ENCODE results near the gene ETV6. TPM values are rescaled to one million over a fixed set of nuclear protein-coding genes. Genes with fewer than 3 reads are reported as not detected.

The ETV6 gene
- total and polyA plus RNA-seq, 3 donors from 2014 or later = 7.8 to 20.9 (median 16.3) TPM

DNA sequence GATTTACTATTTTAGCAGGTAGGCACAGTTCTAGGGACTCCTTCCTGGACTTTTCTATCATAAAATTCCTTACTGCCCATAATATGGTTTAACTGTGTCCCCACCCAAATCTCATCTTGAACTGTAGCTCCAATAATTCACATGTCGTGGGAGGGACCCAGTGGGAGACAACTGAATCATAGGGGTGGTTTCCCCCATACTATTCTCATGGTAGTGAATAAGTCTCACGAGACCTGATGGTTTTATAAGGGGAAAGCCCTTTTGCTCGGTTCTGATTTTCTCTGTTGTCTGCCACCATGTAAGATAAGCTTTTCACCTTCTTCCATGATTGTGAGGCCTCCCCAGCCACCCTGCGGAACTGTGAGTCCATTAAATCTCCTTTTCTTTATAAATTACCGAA is 10.0 kb upstream of the ETV6 start:
- intact Hi-C loops (cut with DNase I; ENCODE audit: low total_unique reads) = no loop called here
- Histone ChIP-seq H3K27me3 (no peaks in the 10 kb centered on the region), H3K27ac (no peak overlapping the region), H3K36me3 (ENCODE audit: low read depth, missing control alignments) (no peaks in the 10 kb centered on the region), H3K9me3 (no peaks in the 10 kb centered on the region), H3K4me1 (no peaks in the 10 kb centered on the region), H3K4me3 (no peak overlapping the region)
- DNase-seq = no peak
- TF ChIP-seq POLR2A (IDR thresholded peaks at IDR 0.05) (no peak), CTCF (IDR thresholded peaks at IDR 0.05) (no peak)
- WGBS, 2 donors = 93 to 95% methylated on average over 5 of the region's 5 CpGs

- Histone ChIP-seq H3K27ac (no peak overlapping the region), H3K4me3 (no peak overlapping the region), H3K27me3 (no peaks in the 10 kb centered on the region), H3K4me1 (no peaks in the 10 kb centered on the region), H3K9me3 (no peaks in the 10 kb centered on the region), H3K36me3 (ENCODE audit: low read depth, missing control alignments) (no peaks in the 10 kb centered on the region)
- 66 to 70% methylated on average over 2 of the region's 2 CpGs for WGBS, 2 donors
- DNase-seq = no peak
- TF ChIP-seq CTCF (IDR thresholded peaks at IDR 0.05) (no peak), POLR2A (IDR thresholded peaks at IDR 0.05) (no peak)
- intact Hi-C loops (cut with DNase I; ENCODE audit: low total_unique reads) = no loop called here
Observed at GRCh38 chr12:11641522-11641921, 8.0 kb upstream of the ETV6 start.

- Histone ChIP-seq H3K9me3 (no peaks in the 10 kb centered on the region), H3K36me3 (ENCODE audit: low read depth, missing control alignments) (no peaks in the 10 kb centered on the region), H3K27me3 (no peaks in the 10 kb centered on the region), H3K4me3 (no peak overlapping the region), H3K4me1 (no peaks in the 10 kb centered on the region), H3K27ac (no peak overlapping the region)
- no peak for DNase-seq
- WGBS, 2 donors = 62 to 76% methylated on average over 1 of the region's 1 CpG
- no peak for TF ChIP-seq CTCF (IDR thresholded peaks at IDR 0.05)
- no peak for TF ChIP-seq POLR2A (IDR thresholded peaks at IDR 0.05)
- intact Hi-C loops (cut with DNase I; ENCODE audit: low total_unique reads) = no loop called here
Observed at GRCh38 chr12:11642785-11643184, 6.7 kb upstream of the ETV6 start.

DNA sequence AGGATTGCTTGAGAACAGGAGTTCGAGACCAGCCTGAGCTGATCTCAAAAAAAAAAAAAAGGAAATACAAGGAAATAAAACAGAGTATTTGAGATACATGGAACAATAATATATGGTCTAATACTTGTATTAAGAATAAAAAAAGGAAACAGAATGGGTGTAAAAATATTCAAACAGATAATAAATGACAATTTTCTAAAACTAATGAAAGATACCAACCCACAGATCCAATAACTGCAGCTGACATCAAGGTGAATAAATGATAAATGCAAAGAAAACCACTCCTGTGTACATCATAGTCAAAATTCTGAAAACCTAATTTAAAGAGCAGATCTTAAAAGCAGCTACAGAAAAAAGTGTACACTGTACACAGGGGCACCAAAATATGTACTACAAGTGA is 4.1 kb upstream of the ETV6 start:
- no peaks in the 10 kb centered on the region for H3K27me3 ChIP-seq
- H3K4me1 ChIP-seq = no peaks in the 10 kb centered on the region
- TF ChIP-seq CTCF (IDR thresholded peaks at IDR 0.05) (no peak), POLR2A (IDR thresholded peaks at IDR 0.05) (no peak)
- no peaks in the 10 kb centered on the region for H3K9me3 ChIP-seq
- intact Hi-C loops (cut with DNase I; ENCODE audit: low total_unique reads) = no loop called here
- no peak for DNase-seq
- no peak overlapping the region for H3K27ac ChIP-seq
- 98 to 100% methylated on average over 1 of the region's 1 CpG for WGBS, 2 donors
- H3K4me3 ChIP-seq = no peak overlapping the region
- no peaks in the 10 kb centered on the region for H3K36me3 ChIP-seq (ENCODE audit: low read depth, missing control alignments)

- TF ChIP-seq CTCF (IDR thresholded peaks at IDR 0.05) (peak in 1 of 3 experiments; percentile 7), POLR2A (IDR thresholded peaks at IDR 0.05) (no peak)
- peak; percentile 82 for DNase-seq
- H3K36me3 ChIP-seq (ENCODE audit: low read depth, missing control alignments) = no peaks in the 10 kb centered on the region
- no peaks in the 10 kb centered on the region for H3K9me3 ChIP-seq
- H3K27ac ChIP-seq = peak overlapping the region; percentile 93 to 97
- 0% methylated on average over 49 to 58 of the region's 58 CpGs for WGBS, 2 donors
- H3K4me1 ChIP-seq = peaks cover 20% of the 10 kb centered on the region
- intact Hi-C loops (cut with DNase I; ENCODE audit: low total_unique reads) = no loop called here
- H3K4me3 ChIP-seq = peak overlapping the region; percentile 79 to 86
- H3K27me3 ChIP-seq = no peaks in the 10 kb centered on the region
Observed at GRCh38 chr12:11648514-11649412, 711 bp upstream of the ETV6 start.

Data from testis (tissue), 3 donors.